Right lobe of liver (tissue), 6 donors: ENCODE data around the gene PGA4. TPM values are rescaled to one million over a fixed set of nuclear protein-coding genes. Genes with fewer than 3 reads are reported as not detected.
A peak's percentile ranks its signal among the peaks of the same experiment; 100 is the strongest.

Experiments
- ATAC-seq, 4 donors: fragments of 200-7000 bp; cut with Tn5 transposase; one replicate each; pipeline ENCODE4 v1.9.1; 2020; ENCODE audit warnings: mild to moderate bottlenecking in 4 of 4, moderate library complexity in 4 of 4
- DNase-seq, 3 donors: peaks; one replicate each; pipeline ENCODE4 v3.0.0-alpha.2; 2020
- H3K27ac ChIP-seq, 3 donors: fragments of 200-600 bp; one replicate each; pipeline ENCODE4 v1.8.0; 2022
- H3K27me3 ChIP-seq, 2 donors: fragments of 200-600 bp; one replicate each; pipeline ENCODE4 v1.8.0; 2022
- H3K36me3 ChIP-seq, 4 donors: fragments of 200-600 bp; sonication (generic) in 1 of 4; one replicate each; pipeline versions ENCODE4 v1.5.1 to v1.8.0; 2017 to 2022; ENCODE audit warnings: control low read depth in 1 of 4
- H3K4me1 ChIP-seq, 4 donors: fragments of 200-600 bp; sonication (generic) in 1 of 4; one replicate each; pipeline versions ENCODE4 v1.5.1 to v1.8.0; 2017 to 2022; ENCODE audit warnings: control low read depth in 1 of 4
- H3K4me3 ChIP-seq, 3 donors: fragments of 200-600 bp; one replicate each; pipeline ENCODE4 v1.8.0; 2022
- H3K9me3 ChIP-seq, 4 donors: fragments of 200-600 bp; sonication (generic) in 1 of 4; one replicate each; pipeline versions ENCODE4 v1.5.1 to v1.8.0; 2017 to 2022; ENCODE audit warnings: control low read depth in 1 of 4
- CTCF ChIP-seq, 4 donors: fragments of 200-600 bp in 3 of 4; fragments of 450-650 bp in 1 of 4; IDR thresholded peaks; one replicate each; pipeline versions ENCODE4 v1.5.1 to v1.8.0; 2016 to 2022; ENCODE audit warnings: antibody characterized with exemption in 4 of 4, mild to moderate bottlenecking in 2 of 4
- POLR2A ChIP-seq: fragments of 450-650 bp; IDR thresholded peaks from one replicate; pipeline ENCODE4 v1.6.1; 2017; ENCODE audit warnings: antibody characterized with exemption, mild to moderate bottlenecking
- WGBS: methylation state at CpG from one replicate; pipeline ENCODE4 v1.1.6; 2018; ENCODE audit warnings: low coverage, low lambda C conversion rate; ENCODE audit not compliant: insufficient coverage; ENCODE audit errors: missing lambda C conversion rate; 5-methylcytosine and 5-hydroxymethylcytosine counted together
- intact Hi-C, 2 donors: fragments of 100-400 bp; cut with DNase I; formaldehyde crosslinking; loops; one replicate each; pipeline versions ENCODE4 v1.11.2 to v1.14.1; 2022
- total RNA-seq, 6 experiments: library from RNA; depleted of rRNA in 2 of 6; stranded (reverse); fragments of >200 nt in 2 of 6; fragmentation: NEBNext Ultra II Directional in 3 of 6; extraction: Animal tissue kit (Norgen Biotek cat#: 25700) in 3 of 6; gene quantifications; one replicate each; pipeline versions ENCODE4 v1.1.0 to v1.2.4, GENCODE V29; 2016 to 2023
- donor health status: DM: no; HTN: yes; CAD: no.
- donor health status: DM: no; HTN: no; CAD: no.
- donor health status: DM: no; HTN: no; CAD: no.
- donor health status: DM: no; HTN: yes; CAD: no.
- donor health status: DM: no; HTN: yes; CAD: no.

The PGA4 gene
- total RNA-seq, 6 experiments from 2014 or later, result 0.15 to 1.5 (median 0.52) TPM; not detected in 2

- peak; percentile 64 to 76 (median 69) for DNase-seq
- WGBS, result 57% methylated on average over 3 of the region's 12 CpGs
- ATAC-seq, result peak; percentile 89 to 97 (median 94)
- intact Hi-C loops, result no loop called here
- H3K27me3 ChIP-seq, result no peaks in the 10 kb centered on the region
- no peaks in the 10 kb centered on the region for H3K36me3 ChIP-seq
- H3K9me3 ChIP-seq, result no peaks in the 10 kb centered on the region
- H3K4me1 ChIP-seq, result no peaks in the 10 kb centered on the region
- H3K4me3 ChIP-seq, result no peak overlapping the region
- H3K27ac ChIP-seq, result no peak overlapping the region
- TF ChIP-seq POLR2A, result no peak
- peak; percentile 81 to 92 (median 86) for TF ChIP-seq CTCF (IDR thresholded peaks at IDR 0.05)
Observed at GRCh38 chr11:61254403-61255025, 32.4 kb downstream of the PGA4 start.

GRCh38 chr11:61256710-61257482, 34.7 kb downstream of the PGA4 start:
- H3K27me3 ChIP-seq, result no peaks in the 10 kb centered on the region
- ATAC-seq, result no peak
- H3K27ac ChIP-seq, result no peak overlapping the region
- no peaks in the 10 kb centered on the region for H3K4me1 ChIP-seq
- TF ChIP-seq POLR2A, result no peak
- no peak for TF ChIP-seq CTCF (IDR thresholded peaks at IDR 0.05)
- 78% methylated on average over 8 of the region's 18 CpGs for WGBS
- intact Hi-C loops, result no loop called here
- no peak for DNase-seq
- no peak overlapping the region for H3K4me3 ChIP-seq
- H3K9me3 ChIP-seq, result no peaks in the 10 kb centered on the region
- no peaks in the 10 kb centered on the region for H3K36me3 ChIP-seq

DNA sequence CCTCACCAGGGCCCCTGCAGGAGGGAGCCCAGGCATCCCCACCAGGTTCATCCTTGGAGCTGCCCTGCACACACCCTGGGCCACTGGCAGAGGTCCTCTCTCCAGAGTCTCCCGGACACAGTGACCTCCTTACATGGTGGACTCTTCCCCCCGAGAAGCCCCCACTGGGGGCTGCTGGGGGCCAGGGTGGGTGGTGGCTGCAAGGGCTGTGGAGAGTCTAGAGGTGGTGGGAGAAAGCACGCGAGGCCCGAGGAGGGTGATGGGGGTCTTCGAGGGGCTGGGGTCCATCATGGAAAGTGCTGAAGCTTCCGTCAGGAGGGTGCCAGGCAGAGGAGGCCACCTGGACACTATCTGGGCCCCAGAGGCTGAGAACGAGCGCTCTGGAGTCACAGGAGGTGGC, 36.4 kb downstream of the PGA4 start:
- ATAC-seq (no peak), DNase-seq (no peak)
- intact Hi-C loops, result no loop called here
- WGBS, result 81% methylated on average over 4 of the region's 9 CpGs
- H3K27me3 ChIP-seq, result no peaks in the 10 kb centered on the region
- TF ChIP-seq CTCF (IDR thresholded peaks at IDR 0.05), result no peak
- TF ChIP-seq POLR2A, result no peak
- no peak overlapping the region for H3K4me3 ChIP-seq
- H3K36me3 ChIP-seq, result no peaks in the 10 kb centered on the region
- H3K27ac ChIP-seq, result no peak overlapping the region
- H3K4me1 ChIP-seq, result no peaks in the 10 kb centered on the region
- H3K9me3 ChIP-seq, result no peaks in the 10 kb centered on the region

- H3K4me3 ChIP-seq, result no peak overlapping the region
- H3K9me3 ChIP-seq, result no peaks in the 10 kb centered on the region
- no peak for ATAC-seq
- DNase-seq, result no peak
- no peaks in the 10 kb centered on the region for H3K27me3 ChIP-seq
- intact Hi-C loops, result no loop called here
- no peak for TF ChIP-seq CTCF (IDR thresholded peaks at IDR 0.05)
- no peak for TF ChIP-seq POLR2A
- H3K36me3 ChIP-seq, result no peaks in the 10 kb centered on the region
- H3K4me1 ChIP-seq, result peaks cover 0 to 3% (median under 1%) of the 10 kb centered on the region in 4 donors
- H3K27ac ChIP-seq, result no peak overlapping the region
- 92% methylated on average over 5 of the region's 6 CpGs for WGBS
Observed at GRCh38 chr11:61259363-61259762, 37.2 kb downstream of the PGA4 start.
